IPS DF 6.9 (cell line): Measurements from ENCODE around the gene PDXK.

Experiments
- DNase-seq: peaks from one replicate; pipeline ENCODE4 v3.0.0-alpha.2; 2013; ENCODE audit warnings: low read depth, low spot score
- H3K27ac ChIP-seq: one replicate; pipeline ENCODE4 v1.5.1; 2013; ENCODE audit warnings: low read length, control low read depth
- H3K27me3 ChIP-seq: 2 replicates; pipeline ENCODE4 v1.6.1; 2013; ENCODE audit warnings: mild to moderate bottlenecking, low read length; ENCODE audit not compliant: control insufficient read depth, insufficient read depth
- H3K36me3 ChIP-seq: 2 replicates; pipeline ENCODE4 v1.6.1; 2013; ENCODE audit warnings: low read length; ENCODE audit not compliant: control insufficient read depth, insufficient read depth
- H3K4me1 ChIP-seq: 2 replicates; pipeline ENCODE4 v1.6.1; 2013; ENCODE audit warnings: low read length; ENCODE audit not compliant: control insufficient read depth, insufficient read depth
- H3K4me3 ChIP-seq: 2 replicates; pipeline ENCODE4 v1.5.1; 2013; ENCODE audit warnings: mild to moderate bottlenecking, low read length
- H3K9me3 ChIP-seq: 2 replicates; pipeline ENCODE4 v1.6.1; 2013; ENCODE audit warnings: low read length, inconsistent platforms; ENCODE audit not compliant: control insufficient read depth, insufficient read depth
- WGBS: extraction: QIAGEN DNeasy Blood & Tissue Kit; methylation state at CpG from one replicate; pipeline ENCODE4 v1.1.7; 2013; ENCODE audit warnings: mixed read lengths, missing lambda C conversion rate; ENCODE audit not compliant: insufficient read length, insufficient coverage; 5-methylcytosine and 5-hydroxymethylcytosine counted together

The PDXK gene

DNA sequence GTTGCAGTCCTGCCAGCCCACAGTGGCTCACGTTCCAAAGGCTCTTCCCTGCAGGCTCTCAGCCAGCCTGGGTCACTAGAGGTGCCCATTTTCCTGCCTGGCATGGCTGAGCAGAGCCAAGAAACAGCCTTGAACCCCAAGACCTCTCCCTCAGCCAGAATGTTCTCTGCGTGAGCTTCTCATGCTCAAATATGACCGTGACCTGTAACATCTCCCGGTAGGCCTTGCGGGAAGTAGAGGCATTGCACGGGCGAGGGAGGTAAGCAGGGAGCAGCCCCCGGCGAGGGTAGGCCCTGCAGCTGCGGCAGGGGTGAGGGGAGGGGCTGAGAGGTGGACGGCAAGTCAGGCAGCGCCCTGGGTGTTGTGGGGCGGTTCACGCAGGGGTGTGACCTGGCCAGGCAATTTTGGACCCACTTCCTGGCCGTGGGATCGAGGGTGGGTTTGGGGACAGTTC is 90.4 kb downstream of the PDXK start:
- no peak overlapping the region for H3K4me3 ChIP-seq
- peaks cover 2% of the 10 kb centered on the region for H3K4me1 ChIP-seq
- no peaks in the 10 kb centered on the region for H3K27me3 ChIP-seq
- no peaks in the 10 kb centered on the region for H3K9me3 ChIP-seq
- 0 out of 2 replicates have a peak, but pooled peaks cover under 1% of the 10 kb centered on the region for H3K36me3 ChIP-seq
- WGBS = no CpG with 5 or more reads among the region's 16 CpGs
- no peak for DNase-seq
- H3K27ac ChIP-seq = no peak overlapping the region

DNA sequence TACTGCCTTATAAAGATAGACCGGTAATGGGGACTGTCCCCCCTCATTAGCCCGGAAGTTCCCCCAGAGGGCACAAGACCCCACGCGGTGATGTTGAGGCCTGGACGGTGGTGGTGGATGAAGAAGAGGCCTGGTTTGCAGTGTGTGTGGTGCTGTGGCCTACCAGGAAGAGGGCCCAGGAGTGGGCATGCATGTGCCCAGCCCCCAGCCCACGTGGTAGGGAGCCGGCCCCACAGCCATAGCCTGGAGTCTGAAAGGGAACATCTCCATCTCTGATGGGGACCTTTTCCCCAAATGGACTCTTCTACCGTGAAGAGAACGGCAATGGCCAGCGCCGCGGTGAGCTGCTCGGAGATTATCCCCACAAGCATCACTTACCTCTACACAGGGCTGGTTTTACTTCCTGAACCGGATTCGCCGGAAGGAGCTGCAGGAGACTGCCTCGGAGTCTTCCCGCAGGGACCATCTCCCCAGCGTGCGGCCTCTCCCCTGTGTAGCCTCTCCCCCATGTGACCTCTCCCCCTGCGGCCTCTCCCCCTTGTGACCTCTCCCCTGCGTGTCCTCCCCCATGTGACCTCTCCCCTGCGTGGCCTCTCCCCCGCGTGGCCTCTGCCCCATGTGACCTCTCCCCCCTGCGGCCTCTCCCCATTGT is 91.0 kb downstream of the PDXK start:
- Histone ChIP-seq H3K27me3 (no peaks in the 10 kb centered on the region), H3K27ac (no peak overlapping the region), H3K4me1 (peaks cover 5% of the 10 kb centered on the region), H3K9me3 (no peaks in the 10 kb centered on the region), H3K36me3 (no peaks in the 10 kb centered on the region), H3K4me3 (no peak overlapping the region)
- DNase-seq = no peak
- no CpG with 5 or more reads among the region's 26 CpGs for WGBS

DNA sequence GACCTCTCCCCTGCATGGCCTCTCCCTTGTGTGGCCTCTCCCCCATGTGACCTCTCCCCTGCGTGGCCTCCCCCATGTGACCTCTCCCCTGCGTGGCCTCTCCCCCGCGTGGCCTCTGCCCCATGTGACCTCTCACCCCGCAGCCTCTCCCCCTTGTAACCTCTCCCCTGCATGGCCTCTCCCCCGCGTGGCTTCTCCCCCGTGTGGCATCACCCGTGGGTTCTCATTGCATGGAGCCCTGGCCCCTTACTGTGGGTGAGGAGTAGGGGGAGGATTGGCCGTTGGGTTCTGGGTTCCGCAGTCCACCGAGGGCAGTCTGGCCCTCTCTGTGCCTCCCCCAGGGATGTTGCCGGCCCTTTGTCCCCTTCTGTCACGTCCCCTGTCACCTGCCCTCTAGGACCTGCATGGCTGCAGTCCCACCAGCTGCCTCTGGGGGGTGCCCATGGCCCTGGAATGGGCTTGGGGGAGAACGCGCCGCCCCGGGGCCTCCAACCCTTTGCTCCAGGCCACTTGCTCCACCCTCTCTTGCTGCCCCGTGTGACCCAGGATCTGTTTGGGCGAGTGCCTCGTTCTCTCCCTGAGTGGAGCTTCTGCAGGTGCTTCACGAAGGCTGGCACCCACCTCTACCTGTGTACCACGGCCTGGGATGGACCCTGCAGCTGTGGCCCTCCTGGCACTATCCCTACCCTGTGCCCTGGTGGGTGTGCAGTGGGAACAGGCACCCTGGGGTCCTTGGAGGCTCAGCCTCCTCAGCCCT is 91.8 kb downstream of the PDXK start:
- H3K27me3 ChIP-seq = no peaks in the 10 kb centered on the region
- peaks cover 5% of the 10 kb centered on the region for H3K4me1 ChIP-seq
- H3K9me3 ChIP-seq = no peaks in the 10 kb centered on the region
- peak; percentile 68 for DNase-seq
- no peak overlapping the region for H3K4me3 ChIP-seq
- no CpG with 5 or more reads among the region's 23 CpGs for WGBS
- H3K27ac ChIP-seq = no peak overlapping the region
- no peaks in the 10 kb centered on the region for H3K36me3 ChIP-seq

DNA sequence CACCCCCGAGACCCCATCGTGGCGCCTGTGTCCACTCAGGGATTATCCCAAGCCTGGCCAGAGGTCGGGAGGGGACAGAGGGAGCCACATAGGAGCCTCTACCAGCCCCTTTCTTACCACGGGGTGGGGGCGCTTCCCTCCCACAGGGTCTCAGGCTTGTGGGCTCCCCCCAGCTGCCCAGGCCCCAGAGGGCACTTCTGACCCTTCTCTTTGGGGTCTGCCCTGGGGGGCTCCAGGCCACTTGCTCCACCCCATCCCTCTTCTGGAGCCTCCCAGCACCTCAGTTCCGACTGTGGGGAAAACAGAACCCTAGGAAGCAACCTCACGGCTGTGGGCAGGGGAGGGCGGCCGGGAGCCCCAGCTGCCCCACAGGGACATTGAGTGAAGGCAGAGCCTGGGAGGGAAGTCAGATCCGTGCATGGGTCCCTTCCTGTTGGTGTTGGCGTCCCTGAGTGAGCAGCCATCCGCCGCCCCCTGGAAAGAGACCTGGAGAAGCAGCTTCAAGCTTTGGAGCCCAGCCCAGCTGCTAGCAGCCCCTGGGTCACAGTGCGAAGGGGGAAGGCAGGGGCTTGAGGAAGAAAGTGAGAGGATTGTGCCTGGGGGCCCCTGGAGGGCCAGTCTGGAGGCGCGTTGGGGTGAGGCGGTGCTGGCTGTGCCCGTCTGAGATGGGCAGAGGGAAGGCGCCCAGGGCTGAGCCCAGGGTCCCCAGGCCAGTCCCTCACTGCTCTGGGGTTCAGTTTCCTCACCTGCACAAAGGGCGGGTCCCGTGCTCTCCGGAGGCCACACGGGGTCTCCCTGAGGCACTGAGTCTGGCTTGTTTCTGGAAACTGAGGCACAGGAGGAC is 92.6 kb downstream of the PDXK start:
- peaks cover 5% of the 10 kb centered on the region for H3K4me1 ChIP-seq
- no CpG with 5 or more reads among the region's 24 CpGs for WGBS
- H3K27me3 ChIP-seq = no peaks in the 10 kb centered on the region
- H3K36me3 ChIP-seq = no peaks in the 10 kb centered on the region
- DNase-seq = no peak
- no peak overlapping the region for H3K27ac ChIP-seq
- H3K4me3 ChIP-seq = no peak overlapping the region
- no peaks in the 10 kb centered on the region for H3K9me3 ChIP-seq
